ENCODE data around the gene PLEKHG3.

PLEKHG3 gene

DNA sequence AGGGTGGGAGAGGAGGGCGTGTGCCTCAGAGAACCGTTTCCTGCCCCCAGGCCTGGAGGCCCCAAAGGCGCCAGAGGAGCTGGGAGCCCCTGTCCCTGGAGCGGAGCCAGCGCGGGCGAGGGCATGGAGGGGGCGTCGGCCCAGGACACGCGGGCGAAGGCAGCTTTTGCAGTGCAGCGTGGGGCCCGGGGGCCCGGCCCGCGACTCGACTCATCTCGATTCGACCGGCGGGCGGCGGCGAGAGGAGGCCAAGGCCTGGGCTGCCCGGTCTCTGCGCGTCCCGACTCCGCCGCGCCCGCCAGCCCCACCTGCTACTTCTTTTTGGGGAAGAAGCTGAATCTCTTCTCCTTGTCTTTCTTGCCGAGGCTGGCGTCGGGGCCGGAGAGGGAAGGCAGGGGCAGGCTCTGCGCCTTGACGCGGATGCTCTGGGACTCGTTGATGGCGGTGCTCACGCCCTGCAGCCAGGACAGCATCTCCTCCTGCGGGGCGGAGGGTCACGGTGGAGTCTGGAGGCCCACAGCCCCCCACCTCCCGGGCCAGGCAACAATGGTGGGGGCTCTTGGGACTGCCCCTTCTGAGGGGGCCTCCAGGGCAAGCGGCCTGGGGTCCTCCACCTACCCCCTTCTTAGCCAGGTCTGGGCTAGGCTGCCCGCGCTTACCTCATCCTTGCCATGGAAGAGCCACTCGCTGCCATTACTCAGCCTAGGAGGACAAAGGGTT, 44.9 kb downstream of the PLEKHG3 start:
- no peak for DNase-seq

GRCh38 chr14:64752909-64753308, 48.7 kb downstream of the PLEKHG3 start:
- DNase-seq, result no peak

DNA sequence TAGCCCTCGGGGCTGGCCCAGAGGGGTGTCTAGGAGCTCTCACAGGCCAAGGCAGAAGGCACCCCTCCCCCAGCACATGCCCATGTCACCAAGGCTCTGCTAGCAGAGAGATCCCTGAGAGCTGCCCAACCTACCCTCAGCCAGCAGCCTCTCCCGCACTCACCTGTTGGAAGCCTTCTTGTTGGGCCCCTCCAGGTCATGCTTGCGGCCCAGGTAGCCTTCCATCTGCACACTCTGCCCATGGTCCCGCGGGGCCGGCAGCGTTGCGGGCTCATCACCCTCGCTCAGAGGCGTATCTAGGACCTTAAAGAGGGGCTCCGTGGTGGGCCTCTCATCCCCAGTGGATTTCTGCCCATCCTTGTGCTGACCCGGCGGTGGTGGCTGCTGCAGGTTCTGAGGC, 49.1 kb downstream of the PLEKHG3 start:
- DNase-seq, result no peak

GRCh38 chr14:64753999-64754398, 49.8 kb downstream of the PLEKHG3 start:
- DNase-seq, result no peak

DNA sequence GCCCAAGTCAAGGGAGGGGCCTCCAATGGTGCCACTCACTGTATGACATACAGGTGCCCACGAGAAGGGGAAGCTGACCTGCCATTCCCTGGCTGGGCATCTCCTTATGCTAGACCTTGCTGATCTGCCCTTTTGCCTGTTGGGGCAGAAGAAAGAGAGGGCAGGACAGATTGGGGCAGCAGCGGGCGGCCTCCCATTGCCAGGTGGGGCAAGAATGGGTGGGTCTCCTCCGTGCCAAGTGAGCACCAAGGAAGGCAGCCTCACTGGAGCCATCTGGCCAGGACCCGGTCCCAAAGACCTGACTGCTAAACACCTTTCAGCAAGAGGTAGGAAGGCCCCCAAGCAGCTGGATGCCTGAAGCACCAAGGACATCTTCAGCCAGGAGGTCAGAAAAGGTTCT, 50.5 kb downstream of the PLEKHG3 start:
- no peak for DNase-seq

DNA sequence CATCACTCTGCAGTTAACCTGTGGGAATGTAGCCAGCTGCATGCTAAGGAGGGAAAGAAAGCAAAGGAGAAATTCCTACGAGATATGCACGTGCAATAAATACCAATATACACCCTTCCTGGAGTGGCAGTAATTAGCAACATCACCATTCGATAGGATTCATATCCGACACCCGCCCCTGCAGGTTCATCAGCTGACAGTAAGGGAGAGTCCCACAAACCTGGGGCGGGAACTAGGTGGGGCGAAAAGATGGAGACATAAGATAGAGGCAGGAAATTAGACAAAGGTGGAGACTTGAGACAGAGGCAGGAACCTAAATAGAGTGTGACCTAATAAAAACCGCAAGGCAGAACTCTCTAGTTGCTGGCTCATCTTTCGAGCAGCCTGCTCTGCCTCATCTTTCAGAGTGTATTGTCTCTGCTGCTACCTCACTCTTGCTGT, 51.6 kb downstream of the PLEKHG3 start:
- peak; percentile 64 to 84 for DNase-seq

DNA sequence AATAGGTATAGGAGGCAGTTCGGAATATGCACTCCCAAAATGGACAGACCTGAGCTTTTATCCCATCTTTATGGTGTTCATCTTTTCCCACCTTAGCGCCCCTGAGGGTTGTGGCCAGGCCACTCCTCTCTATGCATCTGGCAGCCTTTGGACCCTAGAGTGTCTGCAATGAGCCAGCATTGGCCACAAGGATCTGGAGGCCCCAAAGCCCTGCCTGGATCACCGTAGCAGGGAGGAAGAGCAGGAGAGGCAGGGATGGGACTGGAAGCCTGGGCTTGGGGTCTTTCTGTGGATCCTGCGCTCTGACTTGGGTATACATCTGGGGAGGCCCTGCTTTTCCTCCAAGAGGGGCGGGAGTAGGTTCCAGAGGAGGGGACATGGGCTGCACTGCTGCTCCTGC, 52.5 kb downstream of the PLEKHG3 start:
- DNase-seq, result no peak

- DNase-seq, result no peak
Measured at GRCh38 chr14:64757601-64758000, 53.4 kb downstream of the PLEKHG3 start.

DNA sequence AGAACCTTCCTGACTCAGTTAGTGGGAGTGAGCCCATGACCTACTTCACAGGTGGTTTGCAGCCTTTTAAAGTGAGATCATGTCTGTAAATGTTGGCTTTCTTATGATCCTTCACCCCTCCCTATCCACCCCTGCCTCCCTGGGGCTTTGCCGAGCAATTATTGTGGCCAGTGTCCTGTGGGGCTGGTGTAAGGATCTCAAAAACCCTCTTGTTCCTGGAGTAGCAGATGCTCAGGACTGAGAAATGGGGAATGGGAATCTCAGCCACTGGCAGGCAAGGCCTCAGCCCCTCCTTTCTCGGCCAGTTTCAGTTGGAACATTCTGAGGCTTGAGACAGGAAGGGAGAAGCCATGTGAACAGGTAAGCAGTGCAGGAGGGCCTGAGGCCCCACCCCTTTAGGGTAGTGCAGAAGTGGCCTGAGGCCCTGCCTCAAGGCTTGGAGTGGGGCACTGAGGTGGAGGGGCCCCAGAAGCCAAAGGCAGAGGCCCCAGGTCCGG, 53.8 kb downstream of the PLEKHG3 start:
- no peak for DNase-seq

DNA sequence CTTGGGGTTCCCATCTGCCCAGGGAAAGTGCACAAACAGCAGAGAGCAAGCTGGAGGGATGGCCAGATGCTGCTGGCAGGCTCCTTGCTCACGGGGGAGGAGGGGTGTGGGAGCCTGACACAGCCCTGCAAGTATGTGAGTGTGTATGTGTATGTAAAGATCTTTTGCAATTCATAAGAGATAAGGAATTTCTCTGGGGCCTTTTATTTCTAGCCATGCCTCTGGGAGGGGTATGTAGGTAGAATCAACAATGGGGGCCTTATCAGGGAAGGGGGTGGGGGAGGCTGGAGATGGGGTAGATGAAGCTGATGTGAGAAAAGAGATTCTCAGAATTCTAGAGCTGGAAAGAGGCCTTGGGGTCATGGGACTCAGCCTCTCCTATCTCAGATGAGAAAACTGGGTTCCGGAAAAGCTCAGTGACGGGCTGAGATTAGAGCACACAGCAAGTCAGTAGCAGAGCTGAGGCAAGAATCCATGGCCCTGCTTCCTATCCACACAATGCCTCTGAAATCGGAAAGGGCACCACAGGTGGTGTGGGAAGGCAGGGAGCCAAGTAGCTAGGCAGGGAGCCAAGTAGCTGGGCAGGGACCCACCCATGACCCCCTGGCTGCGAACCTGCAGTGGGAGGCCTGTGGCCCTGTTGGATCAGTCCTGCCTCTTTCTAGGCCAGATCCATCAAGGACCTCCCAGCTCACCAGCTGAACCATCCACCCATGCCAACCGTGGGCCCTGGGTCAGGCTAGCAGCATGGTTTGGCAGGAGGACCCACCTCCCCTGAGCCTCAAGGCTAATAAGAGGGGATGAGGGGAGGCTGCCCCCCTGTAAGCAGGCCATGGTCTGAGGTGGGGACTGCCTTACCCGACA, 54.7 kb downstream of the PLEKHG3 start:
- DNase-seq, result no peak

DNA sequence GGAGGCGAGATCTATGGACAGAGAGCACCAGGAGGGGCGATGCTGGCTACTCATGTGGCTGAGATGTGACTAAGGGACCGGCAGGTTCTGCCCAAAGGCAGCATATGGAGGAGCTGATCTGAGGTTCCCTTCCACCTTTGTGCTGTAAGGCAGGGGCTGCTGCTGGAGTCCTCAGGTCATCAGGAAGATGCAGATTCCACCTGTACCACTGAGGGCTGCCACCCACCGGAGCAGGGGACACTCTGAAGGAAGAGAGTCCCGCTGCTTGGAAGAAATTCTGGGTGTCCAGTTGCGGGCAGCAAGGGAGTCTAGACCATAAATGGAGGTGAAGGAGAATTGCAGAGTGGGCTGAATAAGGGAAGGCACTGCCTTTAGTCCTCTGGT, 55.3 kb downstream of the PLEKHG3 start:
- DNase-seq, result no peak

DNA sequence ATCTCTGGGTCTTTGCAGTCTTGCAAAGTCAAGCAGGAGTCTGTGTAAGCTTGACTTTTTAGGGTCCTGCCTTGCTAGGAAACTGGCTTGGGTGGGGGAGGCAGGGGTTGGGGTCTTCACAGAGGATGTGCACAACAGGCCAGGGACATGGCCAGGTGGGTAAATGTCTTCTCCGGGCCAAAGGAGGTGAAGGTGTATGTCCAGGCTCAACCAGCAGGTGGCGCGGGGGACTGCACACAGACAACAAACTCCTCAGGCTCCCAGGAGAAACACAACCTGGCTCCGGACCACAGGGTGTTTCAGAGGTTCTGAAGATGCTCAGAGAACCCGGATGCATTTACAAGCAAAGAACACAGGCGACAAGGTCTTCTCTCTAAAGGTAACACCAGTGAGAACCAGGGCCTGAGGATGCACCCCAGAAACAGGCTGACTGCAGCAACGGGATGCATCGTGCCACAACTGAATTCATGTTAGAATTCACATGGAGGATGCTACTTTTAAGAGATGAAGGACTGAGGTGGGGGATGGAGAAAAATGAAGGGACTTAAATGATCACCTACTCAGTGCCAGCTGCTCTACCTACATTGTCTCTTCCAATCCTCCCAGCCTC, 56.0 kb downstream of the PLEKHG3 start:
- DNase-seq, result peak; percentile 51 to 62

GRCh38 chr14:64760916-64761315, 56.7 kb downstream of the PLEKHG3 start:
- no peak for DNase-seq

DNA sequence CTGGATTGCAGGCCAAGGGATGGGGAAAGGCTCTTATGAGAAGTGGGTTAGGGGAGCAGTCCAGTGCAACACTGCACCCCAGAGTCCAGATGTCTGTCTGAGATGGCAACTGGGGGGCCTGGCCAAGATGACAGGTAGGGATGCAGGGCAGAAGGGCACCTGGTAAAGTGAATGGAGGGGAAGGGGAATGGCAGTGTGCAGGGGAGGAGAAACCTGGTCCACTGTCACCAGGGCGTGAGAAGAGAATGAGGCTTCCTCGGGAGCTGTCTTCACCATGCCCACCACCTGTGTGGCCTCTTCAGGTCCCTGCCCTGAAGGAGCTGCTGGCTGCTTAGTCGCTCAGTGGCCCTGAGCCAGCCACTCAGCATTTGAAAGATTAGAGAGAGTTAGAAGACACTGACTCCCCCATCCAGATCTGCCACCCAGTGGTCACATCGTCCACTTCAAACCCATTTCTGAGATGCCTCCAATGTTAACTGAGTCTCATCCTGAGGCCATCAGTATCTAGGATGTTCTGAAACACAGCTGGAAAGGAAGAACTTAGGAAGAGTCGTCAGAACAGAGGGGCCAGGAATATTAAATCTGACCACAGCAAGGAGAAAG, 57.3 kb downstream of the PLEKHG3 start:
- DNase-seq, result no peak

DNA sequence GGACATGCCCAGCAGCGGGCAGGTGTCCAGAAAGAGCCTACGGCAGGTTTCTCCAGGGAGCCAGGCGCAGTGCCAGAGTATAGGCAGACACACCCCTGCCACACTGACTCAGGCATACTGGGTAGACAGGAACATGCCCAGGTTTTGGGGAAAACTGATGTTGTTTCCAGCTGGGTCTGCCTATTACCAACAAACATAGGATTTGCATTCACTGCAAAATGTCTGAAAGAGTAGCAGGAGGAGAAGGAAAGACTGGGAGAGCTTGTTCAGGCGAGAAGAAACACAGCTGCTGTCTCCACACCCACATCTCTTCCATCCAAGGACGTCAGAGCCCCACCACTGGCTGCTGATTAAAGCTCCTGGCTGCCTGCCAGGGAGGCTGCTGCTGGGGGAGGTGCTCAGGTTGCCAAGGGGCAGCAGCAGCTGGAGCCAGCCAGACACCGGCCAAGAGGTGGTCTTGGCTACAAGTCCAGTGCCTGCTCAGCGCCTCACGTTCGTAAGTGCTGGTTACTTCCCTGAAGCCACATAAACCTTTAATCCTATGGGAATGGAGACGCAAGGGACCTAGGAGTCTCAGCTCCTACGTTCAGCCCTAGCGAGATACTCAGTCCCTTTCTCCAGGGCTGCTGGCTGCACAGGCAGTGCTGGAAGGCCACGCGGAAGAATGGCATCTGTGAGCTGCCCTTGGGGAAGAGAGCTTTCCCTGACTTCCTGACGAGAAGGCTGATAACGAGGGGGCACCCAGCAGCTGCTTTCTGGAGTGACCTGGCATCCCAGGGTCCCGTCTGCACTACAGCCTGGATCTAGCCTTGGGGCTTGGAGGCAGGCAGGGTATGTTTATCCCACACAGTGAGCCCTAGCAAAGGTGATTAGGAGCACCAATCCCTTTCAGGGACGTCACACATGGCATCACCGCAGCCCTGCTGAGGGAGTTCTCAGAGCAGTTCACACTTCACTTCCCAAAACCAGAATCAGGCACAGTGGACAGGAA, 58.1 kb downstream of the PLEKHG3 start:
- peak; percentile 17 to 43 for DNase-seq

DNA sequence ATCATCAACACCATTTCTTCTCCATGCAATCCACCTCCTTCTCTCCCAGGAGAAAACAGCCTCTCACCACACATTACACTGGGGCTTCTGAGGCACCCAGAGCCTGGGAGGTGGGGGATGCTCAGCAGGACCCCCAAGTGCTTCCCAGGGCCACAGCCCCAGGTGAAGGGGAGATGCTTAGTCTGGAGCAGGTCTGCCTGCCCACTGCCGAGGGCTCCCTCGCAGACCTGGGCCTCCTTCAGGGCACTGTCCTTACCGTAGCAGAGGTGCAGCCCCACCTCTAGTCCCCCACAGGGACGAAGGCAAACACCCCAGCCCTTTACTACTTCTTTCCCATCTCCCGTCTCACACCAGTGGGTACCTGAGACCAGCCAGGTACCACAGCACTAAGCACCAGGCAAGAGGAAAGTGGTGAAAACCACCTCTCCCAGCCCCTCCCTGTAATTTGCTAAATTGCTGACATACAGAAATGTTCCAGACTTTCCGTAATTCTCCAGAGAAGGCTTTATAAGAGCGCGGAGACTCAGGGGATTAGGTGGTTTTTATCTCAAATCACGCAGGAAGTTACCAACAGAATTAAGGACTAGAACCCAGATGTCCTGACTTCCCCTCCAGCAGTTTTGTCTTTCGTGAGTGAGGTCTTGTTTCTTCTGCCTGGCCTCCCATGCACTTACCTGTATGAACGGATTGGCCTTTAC, 59.0 kb downstream of the PLEKHG3 start:
- DNase-seq, result no peak

- no peak for DNase-seq
Measured at GRCh38 chr14:64763801-64764621, 59.8 kb downstream of the PLEKHG3 start.

GRCh38 chr14:64764641-64765520, 60.7 kb downstream of the PLEKHG3 start:
- peak; percentile 71 to 78 for DNase-seq

- DNase-seq, result no peak
Measured at GRCh38 chr14:64765740-64766302, 61.6 kb downstream of the PLEKHG3 start.

Measured in CD4-positive, alpha-beta T cell treated with Interleukin-1 beta for 1 hour (primary cell).